Measurements from ENCODE around the gene ASIC3. TPM values are rescaled to one million over a fixed set of nuclear protein-coding genes. Genes with fewer than 3 reads are reported as not detected.

The ASIC3 gene
- total and polyA plus RNA-seq, 8 donors, result 0.29 to 25.9 (median 3.2) TPM

DNA sequence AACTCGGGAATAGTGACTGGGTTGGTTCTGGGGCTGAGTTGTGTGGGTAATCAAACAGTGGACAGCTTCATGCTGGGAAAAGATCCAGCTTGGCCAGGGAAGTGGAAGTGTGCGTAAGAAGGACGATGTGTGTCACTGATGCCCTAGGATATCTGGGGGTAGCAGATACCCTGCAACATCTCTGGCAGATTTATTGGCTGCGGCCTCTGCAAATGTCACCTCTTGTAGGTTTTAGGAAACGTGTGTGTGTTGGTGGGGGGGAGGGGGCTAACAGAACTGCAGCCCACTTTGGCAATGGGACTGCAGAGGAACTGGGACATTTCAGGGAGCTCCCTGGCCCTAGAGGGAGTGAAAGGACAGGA, 37.0 kb downstream of the ASIC3 start:
- peak overlapping the region; percentile 86 to 97 (median 94) for H3K27ac ChIP-seq
- H3K36me3 ChIP-seq, result no peaks in the 10 kb centered on the region
- peaks cover 61 to 78% (median 76%) of the 10 kb centered on the region in 4 donors for H3K4me1 ChIP-seq
- DNase-seq, result no peak
- H3K27me3 ChIP-seq, result no peaks in the 10 kb centered on the region
- intact Hi-C loops (cut with DNase I; ENCODE audit: low total_unique reads), result no loop called here
- no peaks in the 10 kb centered on the region for H3K9me3 ChIP-seq
- WGBS, 5 donors, result 22 to 32% (median 31%) methylated on average over 5 of the region's 5 CpGs
- H3K4me3 ChIP-seq, result peak overlapping the region in 1 of 4 donors; percentile 52
- TF ChIP-seq, protein P1, sequence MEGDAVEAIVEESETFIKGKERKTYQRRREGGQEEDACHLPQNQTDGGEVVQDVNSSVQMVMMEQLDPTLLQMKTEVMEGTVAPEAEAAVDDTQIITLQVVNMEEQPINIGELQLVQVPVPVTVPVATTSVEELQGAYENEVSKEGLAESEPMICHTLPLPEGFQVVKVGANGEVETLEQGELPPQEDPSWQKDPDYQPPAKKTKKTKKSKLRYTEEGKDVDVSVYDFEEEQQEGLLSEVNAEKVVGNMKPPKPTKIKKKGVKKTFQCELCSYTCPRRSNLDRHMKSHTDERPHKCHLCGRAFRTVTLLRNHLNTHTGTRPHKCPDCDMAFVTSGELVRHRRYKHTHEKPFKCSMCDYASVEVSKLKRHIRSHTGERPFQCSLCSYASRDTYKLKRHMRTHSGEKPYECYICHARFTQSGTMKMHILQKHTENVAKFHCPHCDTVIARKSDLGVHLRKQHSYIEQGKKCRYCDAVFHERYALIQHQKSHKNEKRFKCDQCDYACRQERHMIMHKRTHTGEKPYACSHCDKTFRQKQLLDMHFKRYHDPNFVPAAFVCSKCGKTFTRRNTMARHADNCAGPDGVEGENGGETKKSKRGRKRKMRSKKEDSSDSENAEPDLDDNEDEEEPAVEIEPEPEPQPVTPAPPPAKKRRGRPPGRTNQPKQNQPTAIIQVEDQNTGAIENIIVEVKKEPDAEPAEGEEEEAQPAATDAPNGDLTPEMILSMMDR (IDR thresholded peaks at IDR 0.05), result no peak
- TF ChIP-seq POLR2AphosphoS5 (IDR thresholded peaks at IDR 0.05), result no peak
- TF ChIP-seq EP300 (IDR thresholded peaks at IDR 0.05), result no peak
- TF ChIP-seq POLR2A (IDR thresholded peaks at IDR 0.05), result no peak

DNA sequence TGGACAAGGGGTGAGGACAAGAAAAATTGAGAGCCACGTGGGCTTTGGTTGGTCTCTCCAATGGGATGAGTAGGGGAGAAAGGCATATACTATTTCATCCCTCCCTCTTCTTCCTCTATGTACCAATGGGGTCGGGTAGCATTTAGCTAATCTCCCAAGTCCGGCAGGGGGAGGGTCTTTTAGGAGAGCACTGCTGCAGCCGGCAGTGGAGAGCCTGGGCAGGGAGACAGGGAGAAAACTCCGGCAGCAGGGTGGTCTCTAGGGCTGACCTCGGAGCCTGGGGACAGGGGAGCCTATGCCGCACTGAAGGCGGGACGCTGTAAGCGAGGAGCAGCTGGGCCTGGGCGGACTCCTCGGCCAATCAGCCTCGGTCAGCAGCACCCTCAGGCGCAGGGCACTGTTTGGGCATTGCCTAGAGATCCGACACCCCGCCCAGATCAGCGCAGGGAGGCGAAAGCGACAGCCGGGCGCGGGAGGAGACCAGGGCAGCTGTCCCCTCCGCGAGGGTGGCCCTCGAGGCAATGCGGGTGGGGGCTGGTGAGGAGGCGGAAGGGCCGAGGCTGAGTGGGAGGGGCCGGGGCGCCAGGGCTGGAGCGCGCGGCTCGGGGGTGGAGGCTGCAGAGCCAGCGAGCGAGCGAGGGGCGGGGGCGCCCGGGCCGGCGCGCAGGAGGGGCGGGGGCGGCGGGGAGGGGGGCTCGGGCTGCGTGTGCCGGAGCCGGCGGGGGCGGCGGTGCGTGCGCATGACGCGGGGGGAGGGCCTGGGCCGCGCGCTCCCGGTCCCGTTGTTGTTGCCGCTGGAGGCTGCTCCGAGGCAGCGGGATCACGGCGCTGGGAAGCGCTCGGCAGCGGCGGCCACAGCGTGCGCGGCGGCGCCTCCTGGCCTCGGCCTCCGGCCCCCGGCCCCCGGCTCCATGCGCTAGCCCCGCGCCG, 37.6 kb downstream of the ASIC3 start, which contains the start of gene AGAP3:
Gene AGAP3 (plus strand): TSS at position 785 of the 930 bp plus-strand sequence. CDS start 267 bp downstream, outside the sequence.
- no peaks in the 10 kb centered on the region for H3K27me3 ChIP-seq
- peak within 1 kb of the TSS; percentile 86 to 97 (median 94) for H3K27ac ChIP-seq
- DNase-seq, result peak; percentile 90 to 95
- TF ChIP-seq, protein P1 (IDR thresholded peaks at IDR 0.05), result no peak
- TF ChIP-seq POLR2AphosphoS5 (IDR thresholded peaks at IDR 0.05) (peak; percentile 40 to 83 (median 82)), POLR2A (IDR thresholded peaks at IDR 0.05) (peak in 2 of 4 donors; percentile 32 to 43)
- peaks cover 59 to 81% (median 79%) of the 10 kb centered on the region in 4 donors for H3K4me1 ChIP-seq
- no peaks in the 10 kb centered on the region for H3K36me3 ChIP-seq
- H3K4me3 ChIP-seq, result peak within 1 kb of the TSS; percentile 74 to 93 (median 86)
- H3K9me3 ChIP-seq, result no peaks in the 10 kb centered on the region
- WGBS, 5 donors, result 0 to 3% (median 1%) methylated on average over 18 to 83 of the region's 84 CpGs
- intact Hi-C loops (cut with DNase I; ENCODE audit: low total_unique reads), result no loop called here

DNA sequence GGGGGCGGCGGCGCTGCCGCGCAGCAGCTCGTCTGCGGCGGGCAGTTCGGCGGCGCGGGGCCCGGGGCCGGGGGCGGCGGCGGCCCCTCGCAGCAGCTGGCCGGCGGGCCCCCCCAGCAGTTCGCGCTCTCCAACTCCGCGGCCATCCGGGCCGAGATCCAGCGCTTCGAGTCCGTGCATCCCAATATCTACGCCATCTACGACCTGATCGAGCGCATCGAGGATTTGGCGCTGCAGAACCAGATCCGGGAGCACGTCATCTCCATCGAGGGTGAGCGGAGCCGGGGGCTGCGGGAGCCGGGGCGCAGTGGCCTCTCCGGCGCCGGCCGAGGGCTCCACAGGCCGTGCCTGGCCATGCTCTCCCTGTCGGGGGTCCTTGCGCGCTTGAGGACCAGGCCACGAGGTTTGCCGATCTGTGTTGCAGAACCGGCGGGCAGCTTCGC, 38.5 kb downstream of the ASIC3 start:
- Histone ChIP-seq H3K4me1 (peaks cover 51 to 81% (median 79%) of the 10 kb centered on the region in 4 donors), H3K27ac (peak overlapping the region; percentile 84 to 97 (median 90)), H3K36me3 (peaks cover 0 to 1% (median under 1%) of the 10 kb centered on the region in 4 donors), H3K27me3 (no peaks in the 10 kb centered on the region), H3K4me3 (peak overlapping the region; percentile 74 to 93 (median 86)), H3K9me3 (no peaks in the 10 kb centered on the region)
- WGBS, 5 donors, result 0 to 2% (median 0%) methylated on average over 11 to 48 of the region's 56 CpGs
- intact Hi-C loops (cut with DNase I; ENCODE audit: low total_unique reads), result no loop called here
- no peak for TF ChIP-seq EP300 (IDR thresholded peaks at IDR 0.05)
- TF ChIP-seq POLR2A (IDR thresholded peaks at IDR 0.05), result no peak
- no peak for TF ChIP-seq POLR2AphosphoS5 (IDR thresholded peaks at IDR 0.05)
- TF ChIP-seq, protein P1 (IDR thresholded peaks at IDR 0.05), result no peak
- peak in 1 of 2 donors; percentile 72 for DNase-seq

DNA sequence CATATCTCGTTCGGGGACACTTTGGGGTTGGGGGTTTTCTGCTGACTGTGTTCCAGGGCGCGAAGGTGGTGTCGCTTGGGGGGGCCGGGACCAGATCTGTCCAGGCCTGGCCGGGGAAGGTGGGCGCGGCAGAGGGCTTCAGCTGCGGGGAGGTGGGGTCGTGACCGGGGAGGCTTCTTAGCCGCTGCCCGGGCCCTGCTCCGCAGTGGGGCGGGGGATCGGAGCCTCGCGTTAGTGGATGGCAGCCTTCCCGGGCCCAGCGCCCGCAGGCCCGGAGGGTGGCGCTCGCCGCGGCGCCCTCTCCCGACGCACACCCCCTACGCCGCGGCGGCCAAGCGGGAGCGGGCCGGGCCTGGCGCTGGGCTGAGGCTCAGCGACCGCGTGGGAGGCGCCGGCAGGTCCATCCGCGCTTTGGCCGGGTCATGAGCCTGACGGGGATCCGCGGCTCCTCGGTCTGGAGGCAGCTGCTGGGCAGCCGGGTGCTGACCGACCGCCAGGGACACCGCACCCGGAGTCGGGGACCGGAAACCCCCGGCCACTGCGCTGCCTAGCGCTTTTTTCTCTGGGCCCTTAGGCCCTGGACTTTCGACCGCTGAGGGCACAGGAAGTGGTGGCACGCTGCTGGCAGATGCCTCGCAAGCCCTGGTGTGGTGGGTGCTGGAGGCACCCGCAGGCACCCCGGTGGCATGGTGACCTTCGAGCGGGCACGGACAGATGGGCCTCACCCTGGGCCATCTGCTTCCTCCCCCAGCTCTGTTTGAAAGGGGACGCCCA, 39.1 kb downstream of the ASIC3 start:
- Histone ChIP-seq H3K4me3 (peak overlapping the region; percentile 74 to 93 (median 86)), H3K9me3 (no peaks in the 10 kb centered on the region), H3K36me3 (peaks cover 0 to 7% (median 6%) of the 10 kb centered on the region in 4 donors), H3K27me3 (no peaks in the 10 kb centered on the region), H3K4me1 (peaks cover 45 to 80% (median 77%) of the 10 kb centered on the region in 4 donors), H3K27ac (peak overlapping the region; percentile 84 to 97 (median 90))
- intact Hi-C loops (cut with DNase I; ENCODE audit: low total_unique reads), result no loop called here
- DNase-seq, result peak; percentile 64 to 86
- TF ChIP-seq, protein P1 (IDR thresholded peaks at IDR 0.05), result peak in 3 of 7 experiments; percentile 14 to 42 (median 17)
- TF ChIP-seq EP300 (IDR thresholded peaks at IDR 0.05) (no peak), POLR2AphosphoS5 (IDR thresholded peaks at IDR 0.05) (peak in 1 of 3 donors; percentile 5), POLR2A (IDR thresholded peaks at IDR 0.05) (no peak)
- 1 to 5% (median 2%) methylated on average over 5 to 70 of the region's 70 CpGs for WGBS, 5 donors

Measured in stomach (tissue), 9 donors.